Natural killer cell (primary cell): ENCODE measurements around the gene GJC1. TPM values are rescaled to one million over a fixed set of nuclear protein-coding genes. Genes with fewer than 3 reads are reported as not detected.

Experiments used
- ATAC-seq, 3 donors: fragments of 150-1000 bp in 2 of 3; fragments of 200-7000 bp in 1 of 3; cut with Tn5 transposase; 1 replicate in 1 of 3; 2 replicates in 2 of 3; pipeline ENCODE4 v1.10.0; 2021; ENCODE audit warnings: mild to moderate bottlenecking in 2 of 3, moderate library complexity in 2 of 3
- DNase-seq, 2 donors: peaks; one replicate each; pipeline versions ENCODE4 v3.0.0 to v3.0.0-alpha.2; 2013 to 2021; ENCODE audit warnings: mixed read lengths in 1 of 2
- H3K27ac ChIP-seq: one replicate; pipeline ENCODE4 v1.5.1; 2013; ENCODE audit warnings: mild to moderate bottlenecking, low read length
- H3K27me3 ChIP-seq: one replicate; pipeline ENCODE4 v1.6.1; 2013; ENCODE audit warnings: low read length; ENCODE audit not compliant: control insufficient read depth, insufficient read depth
- H3K36me3 ChIP-seq: one replicate; pipeline ENCODE4 v1.6.1; 2013; ENCODE audit warnings: low read length; ENCODE audit not compliant: control insufficient read depth, insufficient read depth
- H3K4me1 ChIP-seq: one replicate; pipeline ENCODE4 v1.6.1; 2013; ENCODE audit warnings: low read length; ENCODE audit not compliant: control insufficient read depth, insufficient read depth
- H3K4me3 ChIP-seq: one replicate; pipeline ENCODE4 v1.5.1; 2013; ENCODE audit warnings: low read length
- H3K9me3 ChIP-seq: one replicate; pipeline ENCODE4 v1.6.1; 2013; ENCODE audit warnings: low read length; ENCODE audit not compliant: control insufficient read depth, insufficient read depth
- H3K27ac Mint-ChIP-seq, 2 donors: one replicate each; pipeline ENCODE4 v1.8.0; 2022; ENCODE audit warnings: mild to moderate bottlenecking in 2 of 2, mixed read lengths in 2 of 2, moderate library complexity in 1 of 2
- H3K27me3 Mint-ChIP-seq, 2 donors: one replicate each; pipeline ENCODE4 v1.8.0; 2022; ENCODE audit warnings: low read depth in 2 of 2, mixed read lengths in 2 of 2
- H3K36me3 Mint-ChIP-seq: one replicate; pipeline ENCODE4 v1.8.0; 2022; ENCODE audit warnings: mixed read lengths
- H3K4me1 Mint-ChIP-seq, 2 donors: one replicate each; pipeline ENCODE4 v1.8.0; 2022; ENCODE audit warnings: mixed read lengths in 2 of 2
- H3K4me3 Mint-ChIP-seq: one replicate; pipeline ENCODE4 v1.8.0; 2022; ENCODE audit warnings: mild to moderate bottlenecking, moderate library complexity, mixed read lengths
- H3K9me3 Mint-ChIP-seq, 2 donors: one replicate each; pipeline ENCODE4 v1.8.0; 2022; ENCODE audit warnings: mixed read lengths in 2 of 2
- WGBS: methylation state at CpG from one replicate; pipeline ENCODE4 v1.1.7; 2013; ENCODE audit warnings: missing lambda C conversion rate; ENCODE audit not compliant: insufficient coverage; 5-methylcytosine and 5-hydroxymethylcytosine counted together
- intact Hi-C: fragments of 100-400 bp; cut with micrococcal nuclease; formaldehyde crosslinking; loops from one replicate; pipeline ENCODE4 v1.14.2; 2022
- total RNA-seq, 4 donors: library from RNA; stranded (reverse); fragments of 120-200 nt in 1 of 4; gene quantifications; one replicate each; pipeline versions ENCODE4 v1.2.3 to v1.2.4, GENCODE V29; 2013 to 2022
- TF ChIP-seq, protein P1 (sequence below): fragments of 200-600 bp; IDR thresholded peaks from one replicate; pipeline ENCODE4 v1.8.0; 2022; ENCODE audit warnings: antibody characterized with exemption

GJC1 gene
- total RNA-seq, 3 donors from 2014 or later (not counting 1 experiment from before 2014, with no cell fraction given), result 0.16 TPM; not detected in 2

DNA sequence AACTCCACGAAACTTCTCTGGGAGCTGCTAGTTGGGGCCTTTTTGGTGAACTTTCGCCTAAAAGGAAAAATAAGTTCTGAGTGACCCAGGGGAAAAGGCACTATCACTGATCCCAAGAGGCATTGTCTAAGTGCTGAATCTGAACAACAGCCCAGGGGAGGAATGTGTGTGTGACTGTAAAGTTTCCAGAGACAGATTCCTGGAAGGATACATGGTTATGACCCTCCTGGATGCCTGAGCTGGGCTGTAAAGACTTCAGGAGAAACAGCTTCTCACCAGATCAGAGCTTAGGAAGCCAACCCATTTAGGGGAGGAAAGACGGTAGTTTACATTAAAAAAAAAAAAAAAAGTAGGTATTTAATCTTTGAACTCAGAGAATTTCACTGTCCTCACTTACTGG is 37.8 kb upstream of the GJC1 start:
- Mint-ChIP-seq H3K27me3 (no peaks in the 10 kb centered on the region), H3K4me1 (no peaks in the 10 kb centered on the region), H3K27ac (no peak overlapping the region), H3K4me3 (no peak overlapping the region), H3K36me3 (peaks cover 19% of the 10 kb centered on the region), H3K9me3 (no peaks in the 10 kb centered on the region)
- Histone ChIP-seq H3K36me3 (peaks cover 86% of the 10 kb centered on the region), H3K27ac (no peak overlapping the region), H3K27me3 (no peaks in the 10 kb centered on the region), H3K4me3 (no peak overlapping the region), H3K9me3 (no peaks in the 10 kb centered on the region), H3K4me1 (no peaks in the 10 kb centered on the region)
- intact Hi-C loops, result no loop called here
- DNase-seq (no peak), ATAC-seq (no peak)
- WGBS, result 95% methylated on average over 2 of the region's 3 CpGs
- TF ChIP-seq, protein P1, sequence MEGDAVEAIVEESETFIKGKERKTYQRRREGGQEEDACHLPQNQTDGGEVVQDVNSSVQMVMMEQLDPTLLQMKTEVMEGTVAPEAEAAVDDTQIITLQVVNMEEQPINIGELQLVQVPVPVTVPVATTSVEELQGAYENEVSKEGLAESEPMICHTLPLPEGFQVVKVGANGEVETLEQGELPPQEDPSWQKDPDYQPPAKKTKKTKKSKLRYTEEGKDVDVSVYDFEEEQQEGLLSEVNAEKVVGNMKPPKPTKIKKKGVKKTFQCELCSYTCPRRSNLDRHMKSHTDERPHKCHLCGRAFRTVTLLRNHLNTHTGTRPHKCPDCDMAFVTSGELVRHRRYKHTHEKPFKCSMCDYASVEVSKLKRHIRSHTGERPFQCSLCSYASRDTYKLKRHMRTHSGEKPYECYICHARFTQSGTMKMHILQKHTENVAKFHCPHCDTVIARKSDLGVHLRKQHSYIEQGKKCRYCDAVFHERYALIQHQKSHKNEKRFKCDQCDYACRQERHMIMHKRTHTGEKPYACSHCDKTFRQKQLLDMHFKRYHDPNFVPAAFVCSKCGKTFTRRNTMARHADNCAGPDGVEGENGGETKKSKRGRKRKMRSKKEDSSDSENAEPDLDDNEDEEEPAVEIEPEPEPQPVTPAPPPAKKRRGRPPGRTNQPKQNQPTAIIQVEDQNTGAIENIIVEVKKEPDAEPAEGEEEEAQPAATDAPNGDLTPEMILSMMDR, result no peak

DNA sequence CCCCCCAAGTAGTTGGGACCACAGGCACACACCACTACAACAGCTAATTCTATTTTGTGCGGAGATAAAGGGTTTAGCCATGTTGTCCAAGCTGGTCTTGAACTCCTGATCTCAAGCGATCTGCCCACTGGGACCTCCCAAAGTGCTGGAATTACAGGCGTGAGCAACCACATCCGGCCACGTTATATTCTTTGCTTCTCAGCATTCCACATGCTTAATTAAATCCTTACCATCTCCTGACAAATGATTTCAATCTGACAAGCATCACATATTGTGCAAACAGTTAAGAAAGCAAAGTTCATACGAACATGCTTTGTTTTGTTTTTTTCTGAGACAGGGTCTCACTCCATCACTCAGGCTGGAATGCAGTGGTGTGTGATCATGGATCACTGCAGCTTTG is 35.8 kb upstream of the GJC1 start:
- TF ChIP-seq, protein P1, result no peak
- Mint-ChIP-seq H3K4me3 (no peak overlapping the region), H3K36me3 (peaks cover 8% of the 10 kb centered on the region), H3K9me3 (no peaks in the 10 kb centered on the region), H3K4me1 (no peaks in the 10 kb centered on the region), H3K27me3 (no peaks in the 10 kb centered on the region), H3K27ac (no peak overlapping the region)
- Histone ChIP-seq H3K4me3 (no peak overlapping the region), H3K36me3 (peaks cover 85% of the 10 kb centered on the region), H3K27ac (no peak overlapping the region), H3K4me1 (no peaks in the 10 kb centered on the region), H3K27me3 (no peaks in the 10 kb centered on the region), H3K9me3 (no peaks in the 10 kb centered on the region)
- intact Hi-C loops, result loop anchor here (1.0 kb wide), 3 partner anchors 87 to 333 kb away; no protein-coding TSS in a partner anchor
- DNase-seq (no peak), ATAC-seq (no peak)
- WGBS, result 95% methylated on average over 6 of the region's 6 CpGs

DNA sequence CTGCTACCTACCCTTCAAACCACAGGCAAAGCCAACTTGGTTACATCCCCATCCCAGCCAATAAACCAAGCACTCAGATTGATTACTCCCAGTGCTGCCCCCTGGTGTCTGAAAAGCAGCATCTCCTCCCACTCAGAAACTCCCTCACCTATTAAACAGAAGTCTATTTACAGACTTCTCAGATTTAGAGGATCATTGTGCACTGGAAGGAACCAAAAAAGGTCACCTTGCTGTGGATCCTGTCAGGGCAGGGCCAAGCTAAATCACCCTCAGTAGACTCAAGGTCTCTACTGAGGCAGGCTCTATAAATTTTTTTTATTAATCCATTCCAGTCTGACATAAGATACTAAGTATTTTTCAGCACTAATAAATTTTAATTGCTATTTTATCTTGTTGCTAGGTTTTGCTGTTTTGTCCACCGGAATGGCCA is 35.2 kb upstream of the GJC1 start:
- peak; percentile 60 to 81 (median 77) for ATAC-seq

More for the DNA sequence above, 35.2 kb upstream of the GJC1 start:
- peak; percentile 37 to 88 for DNase-seq
- no peaks in the 10 kb centered on the region for H3K4me1 ChIP-seq
- WGBS, result no CpG with 5 or more reads among the region's 1 CpG
- H3K9me3 ChIP-seq, result no peaks in the 10 kb centered on the region
- no peak overlapping the region for H3K4me3 ChIP-seq
- Mint-ChIP-seq H3K4me1 (no peaks in the 10 kb centered on the region), H3K9me3 (no peaks in the 10 kb centered on the region), H3K27me3 (no peaks in the 10 kb centered on the region), H3K27ac (no peak overlapping the region), H3K36me3 (peaks cover 8% of the 10 kb centered on the region), H3K4me3 (no peak overlapping the region)
- intact Hi-C loops, result loop anchor here (1.0 kb wide), 3 partner anchors 86 to 332 kb away; no protein-coding TSS in a partner anchor
- H3K36me3 ChIP-seq, result peaks cover 86% of the 10 kb centered on the region
- no peaks in the 10 kb centered on the region for H3K27me3 ChIP-seq
- H3K27ac ChIP-seq, result no peak overlapping the region
- TF ChIP-seq, protein P1, result peak; percentile 88
